Stimulated activated CD8-positive, alpha-beta memory T cell treated with anti-CD3 and anti-CD28 coated beads, Interleukin-7, amount 100 ng/mL, for 48 hours (primary cell): ENCODE data around the gene ITGAE.
"Not testable (repeated sequence)": the region's sequence is repeated elsewhere in the genome, so short reads cannot be mapped to it uniquely, and the experiment has no call there.

Experiments
- DNase-seq, 2 donors: peaks; one replicate each; pipeline ENCODE4 v3.0.0-alpha.2; 2020; ENCODE audit warnings: low read depth in 1 of 2; ENCODE audit errors: extremely low read depth in 1 of 2

Gene ITGAE

GRCh38 chr17:3761918-3762380 is 39.0 kb downstream of the ITGAE start:
- DNase-seq, result no peak

DNA sequence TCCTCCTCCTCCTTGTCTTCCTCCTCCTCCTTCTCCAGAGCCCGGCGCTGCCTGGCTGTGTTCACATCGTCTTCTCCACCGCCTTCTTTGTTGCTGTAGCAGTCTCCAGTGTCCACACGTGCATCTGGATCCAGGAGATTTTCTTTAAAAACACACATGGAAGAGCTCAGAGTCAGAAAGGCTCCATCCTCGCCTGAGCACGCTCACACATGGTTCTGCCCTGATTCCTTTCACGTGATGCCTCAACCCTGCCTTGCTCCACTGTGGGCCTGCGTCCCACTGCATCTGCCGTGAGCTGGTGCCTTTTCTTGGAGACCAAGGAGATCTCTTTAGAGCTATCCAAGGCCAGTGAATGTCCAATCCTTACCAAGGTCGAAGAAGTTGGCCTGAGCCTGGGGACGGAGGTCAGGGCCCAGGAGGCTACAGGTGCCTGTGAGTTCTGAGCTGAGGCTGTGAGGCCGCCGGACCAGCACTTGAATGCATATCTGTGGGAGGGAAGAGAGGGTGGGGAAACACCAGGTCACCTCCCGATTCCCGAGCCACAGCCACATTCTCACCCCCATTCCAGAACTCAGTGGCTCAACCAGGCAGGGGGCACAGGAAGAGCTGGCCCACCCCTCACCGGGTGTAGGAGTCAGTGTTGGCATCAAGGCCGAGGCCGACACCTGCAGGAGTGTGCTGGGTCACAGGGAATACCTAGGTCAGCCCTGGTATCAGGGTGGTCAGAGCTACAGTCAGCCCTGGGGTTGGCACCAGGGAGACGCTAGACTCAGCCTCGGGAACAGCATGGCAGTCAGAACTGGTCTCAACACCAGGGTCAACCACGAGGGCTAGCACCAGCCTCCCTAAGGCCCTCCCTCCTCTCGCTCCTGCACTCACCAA is 39.7 kb downstream of the ITGAE start:
- DNase-seq, result no peak

DNA sequence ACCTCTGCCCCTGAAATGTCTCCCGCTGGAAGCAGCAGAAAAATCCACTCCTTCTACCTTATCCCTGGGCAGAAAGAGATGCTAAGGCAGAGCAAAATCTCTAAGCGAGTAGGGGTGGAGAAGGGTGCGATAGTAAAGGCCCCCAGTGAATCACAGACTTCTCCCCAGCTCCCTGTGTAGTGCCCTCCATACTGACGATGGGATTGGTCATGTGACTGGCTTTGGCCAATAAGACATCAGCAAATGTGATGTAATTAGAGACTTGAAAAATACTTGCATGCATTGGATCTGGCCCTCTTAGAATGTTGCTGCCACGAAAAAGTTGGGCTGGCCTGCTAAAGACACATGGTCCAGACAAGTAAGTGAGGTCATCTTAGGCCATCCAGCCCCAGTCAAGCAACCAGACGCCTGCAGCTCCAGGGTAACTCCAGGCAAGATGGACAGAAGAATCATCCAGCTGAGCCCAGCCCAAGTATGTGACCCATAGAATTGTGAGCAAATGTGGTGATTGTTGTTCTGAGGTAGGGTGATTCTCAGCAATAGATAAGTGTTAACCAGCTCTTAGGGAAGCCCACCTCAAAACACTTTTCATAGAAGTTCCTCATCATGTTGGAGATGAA is 41.3 kb downstream of the ITGAE start:
- DNase-seq, result no peak

DNA sequence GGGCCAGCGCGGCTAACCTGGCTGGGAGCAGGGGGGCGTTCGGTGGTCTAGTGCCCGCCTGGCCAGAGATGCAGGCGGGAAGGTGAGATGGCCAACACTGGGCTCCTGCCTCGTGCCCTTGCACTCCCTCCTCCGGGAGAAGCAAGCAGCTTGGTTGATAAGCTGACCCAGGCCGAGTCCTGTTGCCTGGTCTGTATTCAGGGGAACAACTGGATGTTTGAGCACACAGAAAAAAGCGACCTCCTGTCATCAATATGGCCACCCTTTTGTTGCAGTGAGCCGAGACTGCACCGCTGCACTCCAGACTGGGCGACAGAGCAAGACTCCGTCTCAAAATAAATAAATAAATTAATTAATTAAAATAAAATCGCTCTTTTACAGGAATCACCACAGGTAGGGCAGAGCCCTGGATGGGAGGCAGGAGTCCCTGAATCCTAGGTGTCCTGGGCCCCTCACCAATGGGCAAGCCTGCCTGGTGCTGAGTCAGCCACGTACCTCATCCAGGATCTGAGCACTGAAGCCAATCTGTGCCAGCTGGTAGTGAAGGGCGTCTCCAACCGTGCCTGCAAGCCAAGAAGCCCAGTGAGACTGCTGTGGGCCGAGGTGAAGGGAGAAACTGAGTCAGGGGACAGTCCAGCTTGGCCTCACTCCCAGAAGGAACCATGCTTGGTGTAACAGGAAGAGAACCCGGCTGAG is 45.5 kb downstream of the ITGAE start:
- DNase-seq, result no peak

- peak in 1 of 2 donors; percentile 40 for DNase-seq
These were observed 46.3 kb downstream of the ITGAE start for GRCh38 chr17:3754458-3755334.

DNA sequence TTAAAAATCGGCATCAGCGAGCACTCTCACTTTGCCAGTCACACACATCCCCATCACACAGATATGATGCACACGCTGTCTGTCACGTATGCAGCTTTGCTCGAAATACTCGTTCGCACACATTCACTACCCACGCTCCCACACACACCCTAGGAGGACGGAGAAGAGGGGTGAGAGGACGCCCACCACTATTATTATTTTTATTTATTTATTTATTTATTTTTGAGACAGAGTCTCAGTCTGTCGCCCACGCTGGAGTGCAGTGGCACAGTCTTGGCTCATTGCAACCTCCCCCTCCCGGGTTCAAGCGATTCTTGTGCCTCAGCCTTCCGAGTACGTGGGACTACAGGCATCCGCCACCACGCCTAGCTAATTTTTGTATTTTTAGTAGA is 46.9 kb downstream of the ITGAE start:
- no peak for DNase-seq

DNA sequence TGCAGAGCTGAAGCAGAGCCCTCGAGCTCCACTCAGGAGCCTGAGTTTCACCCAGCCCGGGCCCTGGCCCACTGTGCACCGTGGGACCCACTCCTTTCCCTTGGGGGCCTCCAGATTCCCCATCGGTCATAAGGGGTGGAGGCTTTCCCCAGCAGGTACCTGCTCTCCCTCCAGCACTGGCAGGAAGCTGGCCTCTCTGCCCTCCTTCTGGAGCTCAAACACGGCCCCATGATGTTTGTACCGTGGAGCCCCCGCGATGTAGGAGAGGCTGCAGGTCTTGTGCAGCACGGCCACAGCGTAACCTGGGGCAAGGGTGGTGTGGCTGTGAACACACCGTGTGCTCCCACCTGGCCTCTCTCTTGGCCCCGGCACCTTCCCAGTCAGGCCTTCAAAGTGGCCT is 47.4 kb downstream of the ITGAE start:
- no peak for DNase-seq

DNA sequence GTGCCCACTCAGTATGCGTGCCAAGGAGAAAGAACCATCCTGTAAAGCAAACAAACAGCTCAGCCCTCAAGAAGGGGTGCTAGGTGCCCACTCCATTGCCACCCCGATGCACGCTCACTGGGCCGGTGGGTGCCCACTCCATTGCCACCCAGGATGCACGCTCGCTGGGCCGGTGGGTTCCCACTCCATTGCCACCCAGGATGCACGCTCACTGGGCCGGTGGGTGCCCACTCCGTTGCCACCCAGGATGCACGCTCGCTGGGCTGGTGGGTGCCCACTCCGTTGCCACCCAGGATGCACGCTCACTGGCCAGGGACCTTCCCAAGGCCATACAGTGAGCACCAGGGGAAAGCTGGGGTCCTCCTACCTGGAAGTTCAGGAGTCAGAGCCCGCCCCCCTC is 49.2 kb downstream of the ITGAE start:
- no peak for DNase-seq

DNA sequence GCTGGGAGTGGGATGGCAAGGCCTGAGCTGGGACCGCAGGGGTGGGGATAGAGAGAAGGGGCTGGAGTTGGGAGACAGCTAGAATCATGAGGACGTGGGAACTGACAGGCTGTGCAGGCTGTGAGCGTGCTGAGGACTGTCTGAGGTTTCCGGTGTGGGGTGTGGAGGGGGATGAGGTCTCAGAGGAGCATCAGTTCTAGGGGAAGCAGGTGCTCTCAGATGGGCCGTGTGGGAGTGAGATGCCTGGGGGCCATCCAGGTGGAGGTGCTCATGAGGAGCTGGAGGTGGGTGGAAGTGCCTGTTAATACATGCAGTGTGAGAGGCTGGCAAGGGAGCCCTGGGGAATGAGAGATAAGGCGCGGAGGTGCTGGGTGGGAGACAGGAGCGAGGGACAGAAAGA is 50.1 kb downstream of the ITGAE start:
- peak in 1 of 2 donors; percentile 40 for DNase-seq

GRCh38 chr17:3750296-3750695 is 50.7 kb downstream of the ITGAE start:
- no peak for DNase-seq

- DNase-seq, result no peak
These were observed 52.4 kb downstream of the ITGAE start for GRCh38 chr17:3748576-3748975.

- no peak for DNase-seq
These were observed 53.2 kb downstream of the ITGAE start for GRCh38 chr17:3747805-3748204.

- no peak for DNase-seq
These were observed 55.9 kb downstream of the ITGAE start for GRCh38 chr17:3745071-3745470.

DNA sequence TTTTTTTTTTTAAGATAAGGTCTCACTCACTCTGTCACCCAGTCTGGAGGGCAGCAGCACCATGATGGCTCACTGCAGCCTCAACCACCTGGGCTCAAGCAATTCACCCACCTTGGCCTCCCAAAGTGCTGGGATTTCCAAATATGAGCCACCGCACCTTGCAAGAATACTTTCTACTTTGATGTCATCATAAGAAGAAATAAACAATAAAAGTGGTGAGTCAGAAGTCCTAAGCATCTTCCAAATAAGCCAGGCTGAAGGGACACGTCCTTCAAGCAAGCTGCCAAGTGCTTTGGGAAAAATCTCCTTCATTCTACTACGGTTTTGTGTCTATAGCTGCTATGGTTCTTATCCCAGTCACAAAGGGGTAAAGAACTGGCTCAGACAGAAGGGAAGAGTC is 57.0 kb downstream of the ITGAE start:
- DNase-seq, result no peak

GRCh38 chr17:3740611-3741073 is 60.3 kb downstream of the ITGAE start:
- DNase-seq, result no peak

- DNase-seq, result no peak
These were observed 61.4 kb downstream of the ITGAE start for GRCh38 chr17:3739422-3740124.

- peak; percentile 43 to 75 for DNase-seq
These were observed 62.3 kb downstream of the ITGAE start for GRCh38 chr17:3738562-3739295.

- DNase-seq, result no peak
These were observed 65.5 kb downstream of the ITGAE start for GRCh38 chr17:3735515-3735914.

- DNase-seq, result not testable (repeated sequence)
These were observed 66.1 kb downstream of the ITGAE start for GRCh38 chr17:3734911-3735276.
